ENCODE results near the gene RBL1.
A peak's percentile ranks its signal among the peaks of the same experiment; 100 is the strongest.
"Not testable (repeated sequence)": the region's sequence is repeated elsewhere in the genome, so short reads cannot be mapped to it uniquely, and the experiment has no call there.

RBL1 gene
- total RNA-seq = 42.0 to 67.6 reads per million in 2 donors

DNA sequence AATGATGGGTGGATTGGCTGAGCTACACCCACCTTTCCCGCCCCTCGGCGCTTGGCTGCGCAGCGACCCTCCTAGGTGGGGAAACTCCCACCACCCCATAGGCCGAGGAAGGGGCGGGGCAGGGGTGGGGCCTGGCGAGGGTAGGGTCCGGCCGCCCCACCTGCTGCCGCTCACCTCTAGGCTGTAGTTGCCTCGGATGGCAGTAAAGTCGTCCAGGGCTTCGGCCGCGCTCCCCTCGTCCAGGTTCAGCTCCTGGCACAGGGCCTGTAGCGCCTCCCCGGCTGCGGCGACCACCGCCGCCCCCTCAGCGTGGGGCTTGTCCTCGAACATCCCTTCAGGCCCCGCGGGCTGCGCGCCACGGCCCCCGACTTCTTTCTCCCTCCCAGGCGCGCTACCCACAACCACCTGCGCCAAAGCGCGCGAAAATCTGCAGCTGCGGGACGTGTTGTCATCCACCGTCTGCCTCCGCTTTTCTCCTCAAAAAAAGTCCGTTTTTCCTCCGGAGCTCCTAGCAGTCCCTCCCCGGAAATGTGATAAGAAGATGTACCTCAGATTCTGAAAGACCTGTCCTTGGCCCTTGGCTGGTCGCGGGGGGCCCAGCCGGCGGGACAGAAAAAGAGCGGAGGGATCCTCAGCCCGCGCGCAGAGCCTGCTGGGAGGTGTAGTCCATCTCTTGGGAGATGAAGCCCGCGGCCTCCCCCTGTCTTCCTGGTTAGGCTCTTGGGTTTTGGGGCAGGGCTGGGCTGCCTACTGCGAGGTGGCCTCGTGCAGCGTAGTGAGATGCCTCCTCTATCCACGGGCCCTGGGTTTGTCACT, at the start of gene RBL1:
Gene RBL1, minus strand, starts transcription at position 399 of the 816 bp plus-strand sequence. Its CDS starts 69 bp downstream, at position 330.
- DNase-seq = peak; percentile 78

DNA sequence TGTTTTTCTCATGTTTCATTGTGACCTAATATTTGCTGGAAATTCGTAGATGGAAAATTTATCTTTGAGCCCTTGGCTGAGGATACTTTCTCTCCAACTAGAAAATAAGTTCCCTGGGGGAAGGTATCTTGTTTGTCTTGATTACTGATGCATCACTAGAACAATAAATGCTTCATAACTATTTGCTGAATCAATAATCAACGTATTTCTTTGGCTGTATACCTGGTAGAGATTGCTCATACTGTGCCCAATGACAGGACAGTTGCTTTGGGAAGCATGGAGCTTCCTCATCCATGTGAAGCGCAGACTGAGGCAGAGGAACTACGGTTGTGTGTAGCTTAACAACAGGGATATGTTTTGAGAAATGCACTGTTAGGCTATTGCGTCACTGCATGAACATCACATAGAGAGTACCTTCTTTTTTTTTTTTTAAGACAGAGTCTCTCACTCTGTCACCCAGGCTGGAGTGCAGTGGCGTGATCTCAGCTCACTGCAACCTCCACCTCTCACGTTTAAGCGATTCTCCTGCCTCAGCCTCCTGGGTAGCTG, 49.1 kb upstream of the RBL1 start:
- no peak for DNase-seq

DNA sequence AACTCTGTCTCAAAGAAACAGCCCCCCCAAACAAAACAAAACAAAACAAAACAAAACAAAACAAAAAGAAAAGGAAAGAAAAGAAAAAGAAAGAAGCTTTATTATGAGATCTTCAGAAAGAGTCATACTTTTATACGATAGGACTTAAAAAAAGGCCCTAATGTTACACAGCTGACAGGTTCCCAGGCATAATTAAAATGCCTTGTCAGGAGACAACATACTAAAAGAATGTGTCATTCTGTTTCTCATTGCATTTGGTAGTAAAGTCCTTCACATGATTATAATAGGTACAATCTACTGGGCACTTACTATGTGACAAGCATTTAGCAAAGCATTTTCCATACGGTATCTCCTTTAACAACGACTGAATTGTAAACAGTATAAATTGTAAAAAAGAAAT, 46.9 kb upstream of the RBL1 start:
- DNase-seq = no peak

DNA sequence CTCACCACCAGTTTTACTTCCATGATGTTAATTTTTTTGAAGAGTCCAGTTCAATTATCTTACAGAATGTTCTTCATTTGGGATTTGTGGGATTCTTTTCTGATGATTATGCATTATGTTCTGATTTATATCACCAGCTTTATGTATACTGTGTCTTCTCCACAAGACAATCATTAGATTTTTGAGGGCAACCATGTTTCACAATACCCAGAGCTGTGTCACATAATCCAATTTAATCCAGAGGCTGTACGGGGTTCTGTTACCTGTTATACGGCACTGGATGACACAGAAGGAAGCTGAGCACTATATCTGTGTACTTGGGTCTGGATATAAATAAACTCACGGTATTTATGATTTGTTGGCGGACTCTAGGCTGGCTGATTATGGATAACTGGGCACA, 41.8 kb upstream of the RBL1 start:
- no peak for DNase-seq

GRCh38 chr20:37133952-37134351, 38.2 kb upstream of the RBL1 start:
- DNase-seq = no peak

GRCh38 chr20:37131486-37131885, 35.7 kb upstream of the RBL1 start:
- DNase-seq = no peak

DNA sequence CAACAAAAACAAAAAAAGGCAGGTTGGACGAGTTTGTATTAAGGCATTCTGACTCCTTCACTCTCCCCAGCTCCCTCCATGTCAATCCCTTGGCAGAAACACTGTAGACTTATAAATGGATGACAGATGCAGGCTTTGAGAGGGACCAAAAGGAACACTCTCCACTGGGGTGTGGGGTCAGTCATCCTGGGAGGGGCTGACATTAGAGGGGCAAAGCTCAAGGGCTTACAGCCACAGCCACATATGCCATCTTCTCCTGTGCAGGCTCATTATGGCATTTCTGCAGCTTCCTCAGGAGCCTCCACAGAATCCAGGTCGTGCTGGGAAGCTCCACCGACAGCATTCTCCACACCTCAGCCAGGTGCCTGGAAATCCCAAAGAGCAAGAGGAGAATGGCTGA, 33.0 kb upstream of the RBL1 start:
- DNase-seq = no peak

GRCh38 chr20:37126290-37126689, 30.5 kb upstream of the RBL1 start:
- DNase-seq = not testable (repeated sequence)

- DNase-seq = no peak
Observed at GRCh38 chr20:37123441-37123840, 27.6 kb upstream of the RBL1 start.

DNA sequence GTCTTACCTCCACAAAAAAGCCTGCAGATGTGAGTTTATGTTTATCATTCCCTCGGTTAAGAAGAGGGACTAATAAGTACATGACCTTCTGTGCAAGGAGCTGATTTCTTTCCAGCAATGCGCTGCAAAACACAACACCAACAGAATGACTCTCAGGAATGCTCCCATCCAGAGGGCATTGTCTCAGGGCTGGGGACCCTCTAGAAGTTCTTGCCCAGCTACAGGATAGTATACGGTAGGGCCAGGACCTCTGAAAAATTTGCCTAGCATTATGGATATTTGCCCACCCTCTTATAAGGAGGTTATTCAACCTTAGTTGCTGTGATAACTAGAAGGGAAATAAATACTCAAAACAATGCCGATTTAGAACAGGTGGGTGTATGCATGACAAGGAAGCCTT, 24.7 kb upstream of the RBL1 start:
- no peak for DNase-seq

DNA sequence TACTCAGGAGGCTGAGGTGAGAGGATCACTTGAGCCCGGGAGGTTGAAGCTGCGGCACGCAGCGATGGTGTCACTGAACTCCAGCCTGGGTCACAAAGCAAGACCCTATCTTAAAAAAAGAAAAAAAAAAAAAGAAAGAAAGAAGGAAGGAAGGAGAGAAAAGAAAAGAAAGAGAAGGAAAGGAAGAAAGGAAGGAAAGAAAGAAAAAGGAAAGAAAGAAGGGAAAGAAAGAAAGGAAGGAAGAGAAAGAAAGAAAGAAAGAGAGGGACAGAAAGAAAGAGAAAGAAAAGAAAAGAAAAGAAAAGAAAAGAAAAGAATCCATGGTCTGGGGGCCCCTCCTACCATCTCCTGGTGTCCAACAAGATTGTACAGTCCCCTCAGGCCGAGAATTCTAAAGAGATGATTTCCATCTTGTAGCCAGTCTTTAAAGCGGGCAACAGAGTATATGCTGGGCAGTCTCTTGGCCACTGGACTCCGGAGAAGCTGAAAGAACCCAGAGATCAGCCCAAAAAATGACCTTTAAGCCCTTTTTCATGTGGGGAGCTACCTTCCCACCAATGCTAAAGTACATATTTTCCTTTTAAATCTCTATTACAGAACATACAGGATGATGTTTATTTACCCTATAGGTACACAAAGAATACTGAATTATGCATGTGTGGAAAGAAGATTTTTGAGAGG, 23.7 kb upstream of the RBL1 start:
- DNase-seq = no peak

DNA sequence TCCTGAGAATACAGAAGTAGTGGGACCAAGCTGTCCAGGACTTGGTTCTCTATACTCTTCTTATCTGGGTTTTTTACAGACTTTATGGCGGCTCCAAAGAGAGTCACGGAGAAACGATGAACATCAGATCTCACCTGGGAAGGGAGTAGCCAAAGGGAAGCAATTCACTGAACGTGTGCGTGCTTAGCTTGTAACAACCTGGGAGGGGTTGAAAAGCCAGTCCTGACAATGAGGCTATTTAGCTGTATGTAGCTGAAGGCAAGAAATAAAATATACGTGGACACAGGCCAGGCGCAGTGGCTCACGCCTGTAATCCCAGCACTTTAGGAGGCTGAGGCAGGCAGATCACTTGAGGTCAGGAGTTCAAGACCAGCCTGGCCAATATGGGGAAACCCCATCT, 18.2 kb upstream of the RBL1 start:
- DNase-seq = no peak

DNA sequence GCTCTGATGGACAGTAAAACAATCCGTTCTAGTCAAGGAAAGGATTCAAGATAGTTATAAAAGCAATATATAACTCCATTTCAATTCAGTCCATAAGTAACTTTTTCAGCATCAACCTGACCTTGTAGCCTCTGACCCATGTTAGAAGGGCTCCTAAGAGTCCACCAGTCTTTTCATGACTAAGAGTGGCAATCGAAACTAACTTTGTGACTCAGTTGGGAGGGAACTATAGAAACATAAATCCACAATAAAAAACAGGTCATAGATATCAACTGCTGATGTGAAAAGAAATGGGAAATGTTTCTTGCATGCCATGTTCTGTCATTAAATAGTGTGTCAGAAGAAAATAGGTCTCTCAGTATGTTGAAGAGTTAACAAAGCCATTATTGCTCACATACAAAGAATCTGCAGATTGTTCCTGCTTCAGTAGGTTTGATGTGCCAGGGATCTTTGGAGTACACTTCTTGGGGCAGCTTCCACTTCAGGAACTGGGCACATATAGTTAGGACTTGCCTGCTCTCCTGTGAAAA, 16.2 kb upstream of the RBL1 start:
- no peak for DNase-seq

DNA sequence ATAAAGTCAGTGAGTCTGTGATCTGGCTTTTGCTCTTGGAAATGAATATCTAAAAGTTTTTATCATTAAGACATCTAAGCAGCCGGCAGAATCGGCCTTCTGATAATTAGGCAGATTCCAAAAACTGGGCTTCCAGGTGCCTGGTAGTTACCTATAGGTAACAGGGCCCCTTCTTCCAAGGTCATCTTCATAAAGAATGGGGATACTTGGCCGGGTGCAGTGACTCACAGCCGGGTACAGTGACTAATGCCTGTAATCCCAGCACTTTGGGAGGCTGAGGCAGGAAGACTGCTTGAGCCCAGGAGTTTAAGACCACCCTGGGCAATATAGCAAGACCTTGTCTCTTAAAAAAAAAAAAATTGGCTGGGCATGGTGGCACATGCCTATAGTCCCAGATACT, 12.9 kb upstream of the RBL1 start:
- no peak for DNase-seq

- no peak for DNase-seq
Observed at GRCh38 chr20:37102571-37102970, 6.8 kb upstream of the RBL1 start.

GRCh38 chr20:37096415-37097041, 731 bp upstream of the RBL1 start:
- no peak for DNase-seq

DNA sequence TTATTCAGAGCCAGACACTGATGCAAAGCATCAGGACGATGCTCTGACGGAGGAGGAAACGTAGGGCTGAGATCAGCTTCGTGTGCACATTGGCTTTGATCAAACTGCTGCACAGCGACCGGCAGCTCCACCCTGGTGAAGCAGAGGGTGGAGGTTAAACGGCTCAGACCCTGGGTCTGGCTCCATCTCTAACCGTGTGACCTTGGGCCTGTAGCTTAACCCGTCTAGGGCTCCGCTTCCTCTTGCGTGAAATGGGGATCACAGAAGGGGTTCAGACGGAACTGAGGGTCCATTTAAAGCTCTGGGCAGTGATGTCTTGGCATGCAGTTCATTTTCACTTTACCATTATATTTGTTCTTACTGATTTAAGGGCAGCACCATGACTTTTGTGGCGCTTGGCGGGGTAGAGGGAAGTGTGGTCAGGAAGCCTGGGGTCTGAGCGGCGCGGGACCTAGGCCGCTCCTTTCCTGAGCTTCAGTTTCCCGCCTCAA, 644 bp downstream of the RBL1 start:
- peak; percentile 33 for DNase-seq

GRCh38 chr20:37090407-37090806, 5.4 kb downstream of the RBL1 start:
- DNase-seq = no peak

- DNase-seq = peak; percentile 44
Observed at GRCh38 chr20:37081717-37082289, 14.0 kb downstream of the RBL1 start.

- no peak for DNase-seq
Observed at GRCh38 chr20:37077009-37077408, 18.8 kb downstream of the RBL1 start.

DNA sequence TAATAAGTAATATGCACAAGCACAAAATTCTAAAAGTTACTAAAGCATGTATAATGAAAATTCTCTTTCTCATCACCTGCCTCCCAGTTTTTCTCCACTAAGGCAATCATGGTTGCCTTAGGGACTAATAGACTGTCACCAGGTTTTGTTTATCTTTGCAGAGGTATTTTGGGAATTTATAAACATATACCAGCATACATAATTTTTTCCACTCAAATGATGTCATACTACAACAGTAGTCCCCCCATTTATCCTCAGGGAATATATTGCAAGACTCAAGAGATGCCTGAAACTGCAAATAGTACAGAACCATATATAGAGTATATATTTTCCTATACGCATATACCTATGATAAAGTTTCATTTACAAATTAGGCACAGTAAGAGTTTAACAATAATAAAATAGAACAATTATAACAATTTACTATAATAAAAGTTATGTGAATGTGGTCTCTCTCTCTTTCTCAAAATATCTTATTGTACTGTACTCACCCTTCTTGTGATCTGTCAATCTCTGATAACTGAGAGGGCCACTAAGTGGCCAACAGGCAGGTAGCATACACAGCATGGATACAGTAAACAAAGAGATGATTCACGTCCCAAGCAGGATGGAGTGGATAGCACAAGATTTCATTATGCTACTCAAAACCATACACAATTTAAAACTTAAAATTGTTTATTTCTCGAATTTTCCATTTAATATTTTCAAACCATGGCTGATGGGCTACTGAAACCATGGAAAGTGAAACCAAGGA, 19.7 kb downstream of the RBL1 start:
- DNase-seq = no peak
